ENCODE measurements around the gene GON4L. TPM values are rescaled to one million over a fixed set of nuclear protein-coding genes. Genes with fewer than 3 reads are reported as not detected.

Gene GON4L
- total RNA-seq, 3 donors from 2014 or later (not counting 1 experiment from before 2014, with no cell fraction given) = 127 to 147 (median 146) TPM

DNA sequence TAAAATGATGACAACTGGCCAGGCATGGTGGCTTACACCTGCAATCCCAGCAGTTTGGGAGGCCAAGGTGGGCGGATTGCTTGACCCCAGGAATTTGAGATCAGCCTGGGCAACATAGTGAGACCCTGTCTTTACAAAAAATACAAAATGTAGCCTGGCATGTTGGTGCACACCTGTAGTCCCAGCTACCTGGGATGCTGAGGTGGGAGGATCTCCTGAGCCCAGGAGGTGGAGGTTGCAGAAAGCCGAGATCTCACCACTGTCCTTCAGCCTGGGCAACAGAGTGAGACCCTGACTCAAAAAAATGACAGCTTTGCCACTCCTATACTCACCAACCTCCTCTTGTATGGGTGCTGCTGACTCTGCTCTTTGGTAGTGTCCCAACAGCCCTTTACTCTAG, 20.9 kb upstream of the GON4L start:
- no peak overlapping the region for H3K4me3 ChIP-seq (ENCODE audit: low read length)
- H3K4me3 Mint-ChIP-seq = no peak overlapping the region
- H3K9me3 ChIP-seq (ENCODE audit: control insufficient read depth, insufficient read depth, low read length) = no peaks in the 10 kb centered on the region
- no peaks in the 10 kb centered on the region for H3K4me1 ChIP-seq (ENCODE audit: control insufficient read depth, insufficient read depth, low read length)
- no peak for ATAC-seq
- no peaks in the 10 kb centered on the region for H3K27me3 ChIP-seq (ENCODE audit: control insufficient read depth, insufficient read depth, low read length)
- peaks cover 18% of the 10 kb centered on the region for H3K36me3 ChIP-seq (ENCODE audit: control insufficient read depth, insufficient read depth, low read length)
- intact Hi-C loops (cut with micrococcal nuclease) = no loop called here
- H3K36me3 Mint-ChIP-seq = no peaks in the 10 kb centered on the region
- 92% methylated on average over 2 of the region's 2 CpGs for WGBS (ENCODE audit: insufficient coverage)
- H3K9me3 Mint-ChIP-seq = no peaks in the 10 kb centered on the region
- peak overlapping the region in 1 of 2 donors; percentile 52 for H3K27ac Mint-ChIP-seq
- no peak for DNase-seq
- H3K27ac ChIP-seq (ENCODE audit: low read length) = no peak overlapping the region
- no peaks in the 10 kb centered on the region for H3K4me1 Mint-ChIP-seq
- TF ChIP-seq, protein P1, sequence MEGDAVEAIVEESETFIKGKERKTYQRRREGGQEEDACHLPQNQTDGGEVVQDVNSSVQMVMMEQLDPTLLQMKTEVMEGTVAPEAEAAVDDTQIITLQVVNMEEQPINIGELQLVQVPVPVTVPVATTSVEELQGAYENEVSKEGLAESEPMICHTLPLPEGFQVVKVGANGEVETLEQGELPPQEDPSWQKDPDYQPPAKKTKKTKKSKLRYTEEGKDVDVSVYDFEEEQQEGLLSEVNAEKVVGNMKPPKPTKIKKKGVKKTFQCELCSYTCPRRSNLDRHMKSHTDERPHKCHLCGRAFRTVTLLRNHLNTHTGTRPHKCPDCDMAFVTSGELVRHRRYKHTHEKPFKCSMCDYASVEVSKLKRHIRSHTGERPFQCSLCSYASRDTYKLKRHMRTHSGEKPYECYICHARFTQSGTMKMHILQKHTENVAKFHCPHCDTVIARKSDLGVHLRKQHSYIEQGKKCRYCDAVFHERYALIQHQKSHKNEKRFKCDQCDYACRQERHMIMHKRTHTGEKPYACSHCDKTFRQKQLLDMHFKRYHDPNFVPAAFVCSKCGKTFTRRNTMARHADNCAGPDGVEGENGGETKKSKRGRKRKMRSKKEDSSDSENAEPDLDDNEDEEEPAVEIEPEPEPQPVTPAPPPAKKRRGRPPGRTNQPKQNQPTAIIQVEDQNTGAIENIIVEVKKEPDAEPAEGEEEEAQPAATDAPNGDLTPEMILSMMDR (IDR thresholded peaks at IDR 0.05) = no peak
- no peaks in the 10 kb centered on the region for H3K27me3 Mint-ChIP-seq (ENCODE audit: low read depth in 2 of 2)

DNA sequence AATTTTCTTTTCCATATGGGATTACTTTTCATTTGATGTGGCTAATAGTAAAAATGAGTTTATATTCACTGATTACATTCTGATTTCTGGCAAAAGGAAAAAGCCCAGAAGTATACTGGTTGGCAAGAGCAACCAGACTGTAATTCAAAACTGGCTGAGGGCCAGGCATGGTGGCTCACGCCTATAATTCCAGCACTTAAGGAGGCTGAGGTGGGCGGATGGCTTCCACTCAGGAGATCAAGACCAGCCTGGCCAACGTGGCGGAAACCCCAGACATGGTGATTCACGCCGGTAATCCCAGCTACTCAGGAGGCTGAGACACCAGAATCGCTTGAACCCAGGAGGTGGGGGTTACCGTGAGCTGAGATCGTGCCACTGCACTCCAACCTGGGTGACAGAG, 16.8 kb upstream of the GON4L start:
- Mint-ChIP-seq H3K36me3 (peaks cover 8% of the 10 kb centered on the region), H3K4me3 (no peak overlapping the region), H3K9me3 (no peaks in the 10 kb centered on the region), H3K27me3 (ENCODE audit: low read depth in 2 of 2) (no peaks in the 10 kb centered on the region), H3K27ac (no peak overlapping the region), H3K4me1 (peaks cover 6 to 13% of the 10 kb centered on the region in 2 donors)
- 95% methylated on average over 9 of the region's 9 CpGs for WGBS (ENCODE audit: insufficient coverage)
- no peak overlapping the region for H3K27ac ChIP-seq (ENCODE audit: low read length)
- peaks cover 18% of the 10 kb centered on the region for H3K36me3 ChIP-seq (ENCODE audit: control insufficient read depth, insufficient read depth, low read length)
- no peaks in the 10 kb centered on the region for H3K27me3 ChIP-seq (ENCODE audit: control insufficient read depth, insufficient read depth, low read length)
- no peak for DNase-seq
- H3K4me1 ChIP-seq (ENCODE audit: control insufficient read depth, insufficient read depth, low read length) = no peaks in the 10 kb centered on the region
- intact Hi-C loops (cut with micrococcal nuclease) = no loop called here
- TF ChIP-seq, protein P1 (IDR thresholded peaks at IDR 0.05) = no peak
- no peak overlapping the region for H3K4me3 ChIP-seq (ENCODE audit: low read length)
- ATAC-seq = no peak
- H3K9me3 ChIP-seq (ENCODE audit: control insufficient read depth, insufficient read depth, low read length) = no peaks in the 10 kb centered on the region

DNA sequence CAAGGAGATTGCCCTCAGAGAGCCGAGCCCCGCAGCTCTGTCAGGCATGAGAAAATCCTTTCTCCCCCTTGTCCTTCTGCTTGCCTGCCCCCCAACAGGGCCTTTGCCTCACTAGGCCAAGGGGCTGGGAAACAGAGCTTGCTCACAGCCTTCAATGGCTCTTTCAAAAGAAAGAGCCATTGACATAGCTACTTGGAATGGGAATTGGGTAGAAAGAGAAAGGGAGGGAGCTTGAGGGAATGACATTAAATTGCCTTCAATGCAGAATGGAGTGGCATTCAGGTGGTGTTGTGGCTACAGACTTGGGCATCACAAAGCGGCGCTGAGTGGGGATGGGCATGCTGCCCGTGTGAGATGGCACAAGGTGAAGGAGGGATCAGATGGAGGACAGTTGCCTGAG, 15.5 kb upstream of the GON4L start:
- Histone ChIP-seq H3K36me3 (ENCODE audit: control insufficient read depth, insufficient read depth, low read length) (peaks cover 21% of the 10 kb centered on the region), H3K9me3 (ENCODE audit: control insufficient read depth, insufficient read depth, low read length) (no peaks in the 10 kb centered on the region), H3K4me3 (ENCODE audit: low read length) (no peak overlapping the region), H3K27ac (ENCODE audit: low read length) (no peak overlapping the region), H3K27me3 (ENCODE audit: control insufficient read depth, insufficient read depth, low read length) (no peaks in the 10 kb centered on the region), H3K4me1 (ENCODE audit: control insufficient read depth, insufficient read depth, low read length) (no peaks in the 10 kb centered on the region)
- Mint-ChIP-seq H3K27ac (no peak overlapping the region), H3K9me3 (no peaks in the 10 kb centered on the region), H3K36me3 (peaks cover 8% of the 10 kb centered on the region), H3K27me3 (ENCODE audit: low read depth in 2 of 2) (no peaks in the 10 kb centered on the region), H3K4me1 (peaks cover 6 to 17% of the 10 kb centered on the region in 2 donors), H3K4me3 (no peak overlapping the region)
- no peak for DNase-seq
- intact Hi-C loops (cut with micrococcal nuclease) = no loop called here
- TF ChIP-seq, protein P1 (IDR thresholded peaks at IDR 0.05) = no peak
- ATAC-seq = no peak
- 96% methylated on average over 5 of the region's 5 CpGs for WGBS (ENCODE audit: insufficient coverage)

DNA sequence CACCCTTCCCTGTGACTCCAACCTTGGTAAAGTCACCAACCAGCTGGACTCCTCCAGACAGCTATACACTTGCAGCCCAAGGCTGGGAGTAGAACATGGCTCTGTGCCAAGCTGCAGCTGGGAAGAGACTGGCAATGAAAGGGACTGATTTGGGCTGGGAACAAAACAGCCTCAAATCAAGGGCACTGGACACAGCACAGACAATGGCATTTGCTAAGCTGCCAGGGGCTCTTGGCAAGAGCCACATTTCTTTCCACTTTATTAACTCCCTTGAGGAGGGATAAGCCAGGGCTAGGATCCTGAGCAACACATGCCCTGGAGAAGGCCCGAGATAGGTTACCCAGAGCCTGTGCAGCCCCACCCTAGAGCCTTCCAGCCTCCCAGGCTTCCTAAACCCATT, 14.4 kb upstream of the GON4L start:
- ATAC-seq (no peak), DNase-seq (no peak)
- Mint-ChIP-seq H3K4me3 (no peak overlapping the region), H3K4me1 (peaks cover 6 to 17% of the 10 kb centered on the region in 2 donors), H3K27me3 (ENCODE audit: low read depth in 2 of 2) (no peaks in the 10 kb centered on the region), H3K36me3 (peaks cover 8% of the 10 kb centered on the region), H3K27ac (no peak overlapping the region), H3K9me3 (no peaks in the 10 kb centered on the region)
- 100% methylated on average over 1 of the region's 1 CpG for WGBS (ENCODE audit: insufficient coverage)
- H3K27ac ChIP-seq (ENCODE audit: low read length) = no peak overlapping the region
- H3K9me3 ChIP-seq (ENCODE audit: control insufficient read depth, insufficient read depth, low read length) = no peaks in the 10 kb centered on the region
- H3K4me3 ChIP-seq (ENCODE audit: low read length) = no peak overlapping the region
- intact Hi-C loops (cut with micrococcal nuclease) = no loop called here
- TF ChIP-seq, protein P1 (IDR thresholded peaks at IDR 0.05) = no peak
- H3K36me3 ChIP-seq (ENCODE audit: control insufficient read depth, insufficient read depth, low read length) = peaks cover 21% of the 10 kb centered on the region
- H3K4me1 ChIP-seq (ENCODE audit: control insufficient read depth, insufficient read depth, low read length) = no peaks in the 10 kb centered on the region
- no peaks in the 10 kb centered on the region for H3K27me3 ChIP-seq (ENCODE audit: control insufficient read depth, insufficient read depth, low read length)
